GM23248 (cell line): ENCODE measurements around the gene PPP1R37. TPM values are rescaled to one million over a fixed set of nuclear protein-coding genes. Genes with fewer than 3 reads are reported as not detected.

Experiments
- DNase-seq: peaks from one replicate; pipeline ENCODE4 v3.0.0-alpha.2; 2015
- H2AFZ ChIP-seq: fragments of 200-600 bp; sonication (generic); 2 replicates; pipeline ENCODE4 v1.6.1; 2016; ENCODE audit warnings: antibody characterized with exemption
- H3F3A ChIP-seq: fragments of 200-600 bp; sonication (generic); 2 replicates; pipeline ENCODE4 v1.6.1; 2016; ENCODE audit warnings: mild to moderate bottlenecking, antibody characterized with exemption, mixed run types; ENCODE audit not compliant: insufficient read depth
- H3K27ac ChIP-seq: fragments of 200-600 bp; sonication (generic); 2 replicates; pipeline ENCODE4 v1.5.1; 2016; ENCODE audit warnings: mild to moderate bottlenecking
- H3K27me3 ChIP-seq: fragments of 200-600 bp; sonication (generic); replicated peaks from 2 replicates; pipeline ENCODE4 v1.6.1; 2016; ENCODE audit warnings: mild to moderate bottlenecking; ENCODE audit not compliant: insufficient read depth
- H3K36me3 ChIP-seq: fragments of 200-600 bp; sonication (generic); 2 replicates; pipeline ENCODE4 v1.6.1; 2016; ENCODE audit warnings: low read depth, mild to moderate bottlenecking
- H3K4me1 ChIP-seq: fragments of 200-600 bp; sonication (generic); 2 replicates; pipeline ENCODE4 v1.6.1; 2016; ENCODE audit warnings: mild to moderate bottlenecking; ENCODE audit not compliant: insufficient read depth
- H3K4me2 ChIP-seq: fragments of 200-600 bp; sonication (generic); one replicate; pipeline ENCODE4 v1.6.1; 2016; ENCODE audit warnings: mild to moderate bottlenecking; ENCODE audit not compliant: unreplicated experiment
- H3K4me3 ChIP-seq: fragments of 200-600 bp; sonication (generic); 2 replicates; pipeline ENCODE4 v1.5.1; 2016; ENCODE audit warnings: mild to moderate bottlenecking
- H3K79me2 ChIP-seq: fragments of 200-600 bp; sonication (generic); 2 replicates; pipeline ENCODE4 v1.6.1; 2016; ENCODE audit warnings: mild to moderate bottlenecking; ENCODE audit not compliant: insufficient read depth
- H3K9ac ChIP-seq: fragments of 200-600 bp; sonication (generic); 2 replicates; pipeline ENCODE4 v1.6.1; 2016; ENCODE audit warnings: mild to moderate bottlenecking
- H3K9me2 ChIP-seq: fragments of 200-600 bp; sonication (generic); 2 replicates; pipeline ENCODE4 v1.6.1; 2016; ENCODE audit warnings: mixed run types, mild to moderate bottlenecking, moderate library complexity; ENCODE audit not compliant: insufficient read depth
- H3K9me3 ChIP-seq: fragments of 200-600 bp; sonication (generic); one replicate; pipeline ENCODE4 v1.6.1; 2017; ENCODE audit warnings: low read depth
- H4K20me1 ChIP-seq: fragments of 200-600 bp; sonication (generic); 2 replicates; pipeline ENCODE4 v1.6.0; 2016; ENCODE audit not compliant: insufficient read depth
- EZH2 ChIP-seq: fragments of 200-600 bp; sonication (generic); IDR thresholded peaks from 2 replicates; pipeline ENCODE4 v1.6.1; 2018; ENCODE audit warnings: antibody characterized with exemption, mild to moderate bottlenecking; ENCODE audit not compliant: insufficient read depth, poor library complexity, severe bottlenecking
- EZH2phosphoT487 ChIP-seq: fragments of 200-600 bp; sonication (generic); IDR thresholded peaks from 2 replicates; pipeline ENCODE4 v1.6.1; 2018; ENCODE audit warnings: antibody characterized with exemption, moderate library complexity, mild to moderate bottlenecking, low read depth; ENCODE audit not compliant: insufficient read depth
- WGBS, 2 experiments: methylation state at CpG; one replicate each; pipeline ENCODE4 v1.1.6; 2015 to 2017; ENCODE audit warnings: low lambda C conversion rate in 2 of 2, low coverage in 1 of 2; ENCODE audit errors: missing lambda C conversion rate in 2 of 2; 5-methylcytosine and 5-hydroxymethylcytosine counted together
- in situ Hi-C: fragments of 300-500 bp; cut with MboI; formaldehyde crosslinking; loops from 2 replicates; pipeline ENCODE4 v1.15.0; 2020
- polyA plus RNA-seq: library from polyadenylated mRNA; unstranded; fragments of >200 nt; fragmentation: Nextera tagmentation; extraction: Ambion mirVana; gene quantifications from 2 replicates; pipeline ENCODE4 v1.2.1, GENCODE V29; 2016
- total RNA-seq: library from RNA; depleted of rRNA; stranded (reverse); fragments of >200 nt; shearing (Covaris generic); gene quantifications from 2 replicates; pipeline ENCODE4 v1.2.3, GENCODE V29; 2014

PPP1R37 gene
- total and polyA plus RNA-seq, 2 experiments from 2014 or later, result 1.9 to 43.8 TPM

- Histone ChIP-seq H3K9me2 (no peaks in the 10 kb centered on the region), H3K4me1 (no peaks in the 10 kb centered on the region), H3K27ac (no peak overlapping the region), H3F3A (no peaks in the 10 kb centered on the region), H4K20me1 (peaks cover 16% of the 10 kb centered on the region; the same call in 1 of the 2 replicates), H3K27me3 (no peaks in the 10 kb centered on the region), H3K9me3 (no peaks in the 10 kb centered on the region), H3K79me2 (peaks cover 99% of the 10 kb centered on the region), H2AFZ (no peak overlapping the region), H3K36me3 (no peaks in the 10 kb centered on the region), H3K9ac (no peak overlapping the region), H3K4me2 (no peak overlapping the region), H3K4me3 (no peak overlapping the region)
- no peak for DNase-seq
- in situ Hi-C loops, result no loop called here
- no peak for TF ChIP-seq EZH2phosphoT487
- TF ChIP-seq EZH2, result no peak
- WGBS, 2 experiments, result 96 to 97% methylated on average over 11 of the region's 11 CpGs
Measured at GRCh38 chr19:45112111-45112827, 19.3 kb downstream of the PPP1R37 start.

GRCh38 chr19:45113628-45114027, 20.6 kb downstream of the PPP1R37 start:
- H3K4me2 ChIP-seq, result no peak overlapping the region
- no peaks in the 10 kb centered on the region for H3K4me1 ChIP-seq
- in situ Hi-C loops, result no loop called here
- H3K27ac ChIP-seq, result no peak overlapping the region
- no peaks in the 10 kb centered on the region for H3K9me3 ChIP-seq
- H2AFZ ChIP-seq, result no peak overlapping the region
- no peaks in the 10 kb centered on the region for H3K9me2 ChIP-seq
- DNase-seq, result no peak
- H3K79me2 ChIP-seq, result peaks cover 99% of the 10 kb centered on the region
- H3K36me3 ChIP-seq, result no peaks in the 10 kb centered on the region
- H3K4me3 ChIP-seq, result no peak overlapping the region
- no peak for TF ChIP-seq EZH2phosphoT487
- H3K27me3 ChIP-seq, result no peaks in the 10 kb centered on the region
- peaks cover 12% of the 10 kb centered on the region; the same call in 1 of the 2 replicates for H4K20me1 ChIP-seq
- 90 to 91% methylated on average over 9 of the region's 9 CpGs for WGBS, 2 experiments
- H3K9ac ChIP-seq, result no peak overlapping the region
- no peaks in the 10 kb centered on the region for H3F3A ChIP-seq

GRCh38 chr19:45114116-45114515, 21.1 kb downstream of the PPP1R37 start:
- TF ChIP-seq EZH2 (no peak), EZH2phosphoT487 (no peak)
- Histone ChIP-seq H3K27me3 (no peaks in the 10 kb centered on the region), H3K9me2 (no peaks in the 10 kb centered on the region), H3K4me2 (no peak overlapping the region), H3K4me3 (no peak overlapping the region), H4K20me1 (peaks cover 12% of the 10 kb centered on the region; the same call in 1 of the 2 replicates), H3K27ac (no peak overlapping the region), H3F3A (no peaks in the 10 kb centered on the region), H3K9ac (no peak overlapping the region), H3K36me3 (no peaks in the 10 kb centered on the region), H3K4me1 (no peaks in the 10 kb centered on the region), H3K9me3 (no peaks in the 10 kb centered on the region), H3K79me2 (peaks cover 99% of the 10 kb centered on the region), H2AFZ (no peak overlapping the region)
- 82 to 87% methylated on average over 4 of the region's 4 CpGs for WGBS, 2 experiments
- in situ Hi-C loops, result no loop called here
- no peak for DNase-seq

- Histone ChIP-seq H4K20me1 (peaks cover 16% of the 10 kb centered on the region), H3K9ac (no peak overlapping the region), H2AFZ (no peak overlapping the region), H3K27me3 (no peaks in the 10 kb centered on the region), H3K9me2 (no peaks in the 10 kb centered on the region), H3K27ac (no peak overlapping the region), H3K36me3 (no peaks in the 10 kb centered on the region), H3K4me3 (no peak overlapping the region), H3K4me2 (no peak overlapping the region), H3K9me3 (no peaks in the 10 kb centered on the region), H3K79me2 (peaks cover 99% of the 10 kb centered on the region), H3F3A (no peaks in the 10 kb centered on the region), H3K4me1 (no peaks in the 10 kb centered on the region)
- WGBS, 2 experiments, result 91 to 94% methylated on average over 20 to 21 of the region's 21 CpGs
- DNase-seq, result no peak
- no peak for TF ChIP-seq EZH2
- TF ChIP-seq EZH2phosphoT487, result no peak
- in situ Hi-C loops, result no loop called here
Measured at GRCh38 chr19:45115809-45116615, 23.0 kb downstream of the PPP1R37 start.
